ENCODE results near the gene APAF1. TPM values are rescaled to one million over a fixed set of nuclear protein-coding genes. Genes with fewer than 3 reads are reported as not detected.
A peak's percentile ranks its signal among the peaks of the same experiment; 100 is the strongest.
"Not testable (repeated sequence)": the region's sequence is repeated elsewhere in the genome, so short reads cannot be mapped to it uniquely, and the experiment has no call there.

The APAF1 gene
- polyA plus RNA-seq, 1 of the 3 experiments (the other 2 are of a cell fraction), result 3.3 TPM

DNA sequence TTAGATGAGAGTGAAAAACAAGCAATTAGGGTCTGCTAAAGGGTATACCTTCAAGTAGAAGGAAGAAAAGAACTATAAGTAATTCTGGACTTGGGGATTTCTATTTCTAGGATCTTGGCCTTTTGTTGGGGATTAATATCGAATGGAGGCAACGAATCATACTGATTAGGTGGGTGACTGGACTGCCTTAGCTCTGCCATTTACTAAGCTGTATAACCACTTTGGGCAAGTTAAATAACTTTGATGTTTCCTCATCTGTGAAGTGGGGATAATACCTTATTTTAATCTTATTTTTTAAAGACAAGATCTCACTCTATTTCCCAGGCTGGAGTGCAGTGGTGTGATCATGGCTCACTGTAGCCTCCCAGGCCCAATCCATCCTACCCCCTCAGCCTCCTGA is 7.1 kb upstream of the APAF1 start:
- no peak overlapping the region for H2AFZ ChIP-seq (ENCODE audit: low read depth)
- H3K9ac ChIP-seq, result no peak overlapping the region
- H3K36me3 ChIP-seq (replicated peaks in 1 of 2; ENCODE audit: control insufficient read depth in 1 of 2, insufficient read depth in 2 of 2, low read length in 1 of 2), result peaks cover 0 to 20% of the 10 kb centered on the region in 2 experiments
- CTCF ChIA-PET, result interaction anchor here (0.9 to 1.5 kb wide), 3 partner anchors 10 to 121 kb away, joined by 3 read pairs; no protein-coding TSS in a partner anchor
- peaks cover 26% of the 10 kb centered on the region for H4K20me1 ChIP-seq (ENCODE audit: insufficient read depth)
- H3K4me1 ChIP-seq (ENCODE audit: control insufficient read depth in 1 of 2, insufficient read depth in 2 of 2, low read depth in 1 of 2, low read length in 1 of 2), result peaks cover 1 to 7% of the 10 kb centered on the region in 2 experiments; a peak in 2 of 4 replicates
- 96% methylated on average over 2 of the region's 2 CpGs for WGBS (ENCODE audit: low lambda C conversion rate)
- no peaks in the 10 kb centered on the region for H3K9me2 ChIP-seq
- H3K79me2 ChIP-seq (ENCODE audit: insufficient read depth), result peaks cover 100% of the 10 kb centered on the region
- no peak overlapping the region for H3K27ac ChIP-seq (ENCODE audit: low read depth in 2 of 2, low read length in 1 of 2)
- H3F3A ChIP-seq (replicated peaks; ENCODE audit: insufficient read depth), result peaks cover 24% of the 10 kb centered on the region
- no peaks in the 10 kb centered on the region for H3K27me3 ChIP-seq (ENCODE audit: insufficient read depth)
- TF ChIP-seq SMC3 (IDR thresholded peaks at IDR 0.05; ENCODE audit: low read depth, low read length) (no peak), JUND (IDR thresholded peaks at IDR 0.05) (no peak), YY1 (IDR thresholded peaks at IDR 0.05; ENCODE audit: low read depth) (no peak), FOSL2 (IDR thresholded peaks at IDR 0.05; ENCODE audit: borderline replicate concordance, low read depth) (no peak), EZH2phosphoT487 (IDR thresholded peaks at IDR 0.05; ENCODE audit: borderline replicate concordance, low read depth) (no peak)
- TF ChIP-seq, protein P1, sequence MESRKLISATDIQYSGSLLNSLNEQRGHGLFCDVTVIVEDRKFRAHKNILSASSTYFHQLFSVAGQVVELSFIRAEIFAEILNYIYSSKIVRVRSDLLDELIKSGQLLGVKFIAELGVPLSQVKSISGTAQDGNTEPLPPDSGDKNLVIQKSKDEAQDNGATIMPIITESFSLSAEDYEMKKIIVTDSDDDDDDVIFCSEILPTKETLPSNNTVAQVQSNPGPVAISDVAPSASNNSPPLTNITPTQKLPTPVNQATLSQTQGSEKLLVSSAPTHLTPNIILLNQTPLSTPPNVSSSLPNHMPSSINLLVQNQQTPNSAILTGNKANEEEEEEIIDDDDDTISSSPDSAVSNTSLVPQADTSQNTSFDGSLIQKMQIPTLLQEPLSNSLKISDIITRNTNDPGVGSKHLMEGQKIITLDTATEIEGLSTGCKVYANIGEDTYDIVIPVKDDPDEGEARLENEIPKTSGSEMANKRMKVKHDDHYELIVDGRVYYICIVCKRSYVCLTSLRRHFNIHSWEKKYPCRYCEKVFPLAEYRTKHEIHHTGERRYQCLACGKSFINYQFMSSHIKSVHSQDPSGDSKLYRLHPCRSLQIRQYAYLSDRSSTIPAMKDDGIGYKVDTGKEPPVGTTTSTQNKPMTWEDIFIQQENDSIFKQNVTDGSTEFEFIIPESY (IDR thresholded peaks at IDR 0.05; ENCODE audit: borderline replicate concordance, low read depth), result no peak
- no peak overlapping the region for H3K4me2 ChIP-seq
- POLR2A ChIA-PET, result no interaction called here
- H3K9me3 ChIP-seq, result no peaks in the 10 kb centered on the region
- DNase-seq, result no peak
- H3K4me3 ChIP-seq (ENCODE audit: low read depth in 2 of 2, low read length in 1 of 2), result no peak overlapping the region

DNA sequence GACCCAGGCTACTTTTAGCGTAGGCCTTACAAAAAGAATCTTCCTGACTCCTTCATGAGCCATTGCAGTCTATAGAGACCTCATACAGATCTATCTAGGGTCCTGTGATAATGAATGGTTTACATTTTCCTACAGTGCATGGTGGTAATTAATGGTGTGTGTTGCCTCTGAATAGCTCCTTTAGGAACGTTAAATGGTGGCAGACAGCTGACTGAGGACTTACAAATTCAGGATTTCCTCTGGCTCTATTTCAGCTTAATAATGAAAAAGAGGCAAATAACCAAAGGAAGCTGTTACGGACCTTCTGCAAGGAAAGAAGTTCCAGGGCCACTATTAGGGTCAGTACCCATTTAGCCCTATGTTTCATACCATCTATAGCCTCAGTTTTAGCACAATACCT is 5.6 kb upstream of the APAF1 start:
- CTCF ChIA-PET, result interaction anchor here (1.5 to 2.6 kb wide), 3 partner anchors 44 to 123 kb away, joined by 3 to 9 read pairs (median 3); no protein-coding TSS in a partner anchor
- POLR2A ChIA-PET, result no interaction called here
- H3K27ac ChIP-seq (ENCODE audit: low read depth in 2 of 2, low read length in 1 of 2), result no peak overlapping the region
- no peak overlapping the region for H2AFZ ChIP-seq (ENCODE audit: low read depth)
- H3F3A ChIP-seq (replicated peaks; ENCODE audit: insufficient read depth), result peaks cover 32% of the 10 kb centered on the region
- no peak for DNase-seq
- H3K9me3 ChIP-seq, result no peaks in the 10 kb centered on the region
- TF ChIP-seq RCOR1 (IDR thresholded peaks at IDR 0.05; ENCODE audit: low read length) (no peak), RFX5 (IDR thresholded peaks at IDR 0.05; ENCODE audit: low read length) (no peak), TEAD4 (IDR thresholded peaks at IDR 0.05; ENCODE audit: borderline replicate concordance, insufficient read depth) (no peak), FOXJ3 (CRISPR knock-in tag; IDR thresholded peaks at IDR 0.05) (no peak), SMC3 (IDR thresholded peaks at IDR 0.05; ENCODE audit: low read depth, low read length) (no peak), CHD2 (IDR thresholded peaks at IDR 0.05; ENCODE audit: low read length, partially characterized antibody) (no peak), SIN3A (IDR thresholded peaks at IDR 0.05; ENCODE audit: borderline replicate concordance, low read depth, low read length) (no peak)
- TF ChIP-seq, protein P2, sequence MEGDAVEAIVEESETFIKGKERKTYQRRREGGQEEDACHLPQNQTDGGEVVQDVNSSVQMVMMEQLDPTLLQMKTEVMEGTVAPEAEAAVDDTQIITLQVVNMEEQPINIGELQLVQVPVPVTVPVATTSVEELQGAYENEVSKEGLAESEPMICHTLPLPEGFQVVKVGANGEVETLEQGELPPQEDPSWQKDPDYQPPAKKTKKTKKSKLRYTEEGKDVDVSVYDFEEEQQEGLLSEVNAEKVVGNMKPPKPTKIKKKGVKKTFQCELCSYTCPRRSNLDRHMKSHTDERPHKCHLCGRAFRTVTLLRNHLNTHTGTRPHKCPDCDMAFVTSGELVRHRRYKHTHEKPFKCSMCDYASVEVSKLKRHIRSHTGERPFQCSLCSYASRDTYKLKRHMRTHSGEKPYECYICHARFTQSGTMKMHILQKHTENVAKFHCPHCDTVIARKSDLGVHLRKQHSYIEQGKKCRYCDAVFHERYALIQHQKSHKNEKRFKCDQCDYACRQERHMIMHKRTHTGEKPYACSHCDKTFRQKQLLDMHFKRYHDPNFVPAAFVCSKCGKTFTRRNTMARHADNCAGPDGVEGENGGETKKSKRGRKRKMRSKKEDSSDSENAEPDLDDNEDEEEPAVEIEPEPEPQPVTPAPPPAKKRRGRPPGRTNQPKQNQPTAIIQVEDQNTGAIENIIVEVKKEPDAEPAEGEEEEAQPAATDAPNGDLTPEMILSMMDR (IDR thresholded peaks at IDR 0.05), result no peak
- H3K36me3 ChIP-seq (replicated peaks in 1 of 2; ENCODE audit: control insufficient read depth in 1 of 2, insufficient read depth in 2 of 2, low read length in 1 of 2), result peaks cover 0 to 9% of the 10 kb centered on the region in 2 experiments
- H3K79me2 ChIP-seq (ENCODE audit: insufficient read depth), result peaks cover 98% of the 10 kb centered on the region
- no peak overlapping the region for H3K4me2 ChIP-seq
- H3K27me3 ChIP-seq (ENCODE audit: insufficient read depth), result no peaks in the 10 kb centered on the region
- no peak overlapping the region for H3K9ac ChIP-seq
- H4K20me1 ChIP-seq (ENCODE audit: insufficient read depth), result peaks cover 26% of the 10 kb centered on the region
- H3K4me3 ChIP-seq (ENCODE audit: low read depth in 2 of 2, low read length in 1 of 2), result no peak overlapping the region
- H3K4me1 ChIP-seq (ENCODE audit: control insufficient read depth in 1 of 2, insufficient read depth in 2 of 2, low read depth in 1 of 2, low read length in 1 of 2), result peaks cover 2 to 7% of the 10 kb centered on the region in 2 experiments; a peak in 2 of 4 replicates
- H3K9me2 ChIP-seq, result no peaks in the 10 kb centered on the region
- WGBS (ENCODE audit: low lambda C conversion rate), result 95% methylated on average over 3 of the region's 3 CpGs

DNA sequence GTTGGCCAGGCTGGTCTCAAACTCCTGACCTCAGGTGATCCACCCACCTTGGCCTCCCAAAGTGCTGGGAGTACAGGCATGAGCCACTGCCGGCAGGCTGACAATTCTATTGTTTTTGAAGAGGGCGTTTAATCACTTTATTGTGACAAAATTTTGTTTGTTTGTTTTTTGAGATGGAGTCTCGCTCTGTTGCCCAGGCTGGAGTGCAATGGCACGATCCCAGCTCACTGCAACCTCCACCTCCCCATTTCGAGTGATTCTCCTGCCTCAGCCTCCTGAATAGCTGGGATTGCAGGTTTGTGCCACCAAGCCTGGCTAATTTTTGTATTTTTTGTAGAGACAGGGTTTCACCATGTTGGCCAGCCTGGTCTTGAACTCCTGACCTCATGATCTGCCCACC is 2.3 kb upstream of the APAF1 start:
- CTCF ChIA-PET, result interaction anchor here (0.6 to 2.2 kb wide), 3 partner anchors 11 to 35 kb away, joined by 3 to 10 read pairs (median 5); no protein-coding TSS in a partner anchor

More for the DNA sequence above, 2.3 kb upstream of the APAF1 start:
- WGBS (ENCODE audit: low lambda C conversion rate), result 91% methylated on average over 5 of the region's 5 CpGs
- H3K27me3 ChIP-seq (ENCODE audit: insufficient read depth); H3K9me3 ChIP-seq; POLR2A ChIA-PET; H3F3A ChIP-seq (replicated peaks; ENCODE audit: insufficient read depth); DNase-seq; H3K9me2 ChIP-seq; H2AFZ ChIP-seq (ENCODE audit: low read depth); H3K4me1 ChIP-seq (ENCODE audit: control insufficient read depth in 1 of 2, insufficient read depth in 2 of 2, low read depth in 1 of 2, low read length in 1 of 2): not testable (repeated sequence)
- peak overlapping the region; percentile 94; the same call in 1 of the 2 replicates for H3K9ac ChIP-seq
- peak overlapping the region; percentile 79; a peak in 3 of 4 replicates for H3K4me3 ChIP-seq (ENCODE audit: low read depth in 2 of 2, low read length in 1 of 2)
- peaks cover 0 to 10% of the 10 kb centered on the region in 2 experiments for H3K36me3 ChIP-seq (replicated peaks in 1 of 2; ENCODE audit: control insufficient read depth in 1 of 2, insufficient read depth in 2 of 2, low read length in 1 of 2)
- H4K20me1 ChIP-seq (ENCODE audit: insufficient read depth), result peaks cover 16% of the 10 kb centered on the region
- H3K4me2 ChIP-seq, result peak overlapping the region; percentile 85
- peaks cover 91% of the 10 kb centered on the region for H3K79me2 ChIP-seq (ENCODE audit: insufficient read depth)
- H3K27ac ChIP-seq (ENCODE audit: low read depth in 2 of 2, low read length in 1 of 2), result peak overlapping the region in 1 of 2 experiments; percentile 97; a peak in 1 of 4 replicates

Data from SK-N-SH (cell line).